ENCODE data around the gene FAM241B. TPM values are rescaled to one million over a fixed set of nuclear protein-coding genes. Genes with fewer than 3 reads are reported as not detected.

The FAM241B gene
- total RNA-seq, 1 donor from 2014 or later: 0.98 TPM

GRCh38 chr10:69632516-69633199 is 2.6 kb downstream of the FAM241B start:
- H3K27ac ChIP-seq: no peak overlapping the region
- TF ChIP-seq POLR2AphosphoS5 (IDR thresholded peaks at IDR 0.05; ENCODE audit: insufficient read depth in 1 of 2, low read depth in 1 of 2) (no peak), POLR2A (IDR thresholded peaks at IDR 0.05) (no peak), CTCF (IDR thresholded peaks at IDR 0.05) (no peak)
- intact Hi-C loops (cut with DNase I): loop anchor here (10.0 kb wide), 2 partner anchors 118 to 208 kb away; no protein-coding TSS in a partner anchor
- no peaks in the 10 kb centered on the region for H3K9me3 ChIP-seq
- no peaks in the 10 kb centered on the region for H3K27me3 ChIP-seq
- H3K4me3 ChIP-seq: no peak overlapping the region
- H3K36me3 ChIP-seq: no peaks in the 10 kb centered on the region
- peak; percentile 70 to 74 for DNase-seq (ENCODE audit: extremely low spot score in 2 of 2)
- peaks cover 15% of the 10 kb centered on the region for H3K4me1 ChIP-seq

GRCh38 chr10:69633673-69634635 is 3.9 kb downstream of the FAM241B start:
- intact Hi-C loops (cut with DNase I): loop anchor here (10.0 kb wide), 2 partner anchors 119 to 209 kb away; no protein-coding TSS in a partner anchor
- no peaks in the 10 kb centered on the region for H3K9me3 ChIP-seq
- DNase-seq (ENCODE audit: extremely low spot score in 2 of 2): peak; percentile 60 to 67

GRCh38 chr10:69634759-69635425 is 4.8 kb downstream of the FAM241B start:
- intact Hi-C loops (cut with DNase I): loop anchor here (10.0 kb wide), 2 partner anchors 120 to 210 kb away; no protein-coding TSS in a partner anchor
- no peak overlapping the region for H3K27ac ChIP-seq
- peaks cover 14% of the 10 kb centered on the region for H3K4me1 ChIP-seq
- H3K9me3 ChIP-seq: no peaks in the 10 kb centered on the region
- H3K27me3 ChIP-seq: no peaks in the 10 kb centered on the region
- no peaks in the 10 kb centered on the region for H3K36me3 ChIP-seq
- peak in 1 of 2 donors; percentile 82 for DNase-seq (ENCODE audit: extremely low spot score in 2 of 2)
- no peak for TF ChIP-seq POLR2A (IDR thresholded peaks at IDR 0.05)
- TF ChIP-seq CTCF (IDR thresholded peaks at IDR 0.05): no peak
- TF ChIP-seq POLR2AphosphoS5 (IDR thresholded peaks at IDR 0.05; ENCODE audit: insufficient read depth in 1 of 2, low read depth in 1 of 2): no peak
- no peak overlapping the region for H3K4me3 ChIP-seq

More at GRCh38 chr10:69633673-69634635, 3.9 kb downstream of the FAM241B start:
- Histone ChIP-seq H3K36me3 (no peaks in the 10 kb centered on the region), H3K4me3 (no peak overlapping the region), H3K4me1 (peaks cover 15% of the 10 kb centered on the region), H3K27me3 (no peaks in the 10 kb centered on the region), H3K27ac (no peak overlapping the region)
- TF ChIP-seq POLR2AphosphoS5 (IDR thresholded peaks at IDR 0.05; ENCODE audit: insufficient read depth in 1 of 2, low read depth in 1 of 2) (no peak), POLR2A (IDR thresholded peaks at IDR 0.05) (no peak), CTCF (IDR thresholded peaks at IDR 0.05) (no peak)

- Histone ChIP-seq H3K4me1 (peaks cover 11% of the 10 kb centered on the region), H3K36me3 (no peaks in the 10 kb centered on the region), H3K9me3 (no peaks in the 10 kb centered on the region), H3K27ac (no peak overlapping the region), H3K27me3 (no peaks in the 10 kb centered on the region), H3K4me3 (no peak overlapping the region)
- intact Hi-C loops (cut with DNase I): loop anchor here (10.0 kb wide), 2 partner anchors 121 to 211 kb away; no protein-coding TSS in a partner anchor
- TF ChIP-seq POLR2A (IDR thresholded peaks at IDR 0.05): no peak
- no peak for DNase-seq (ENCODE audit: extremely low spot score in 2 of 2)
Observed at GRCh38 chr10:69635428-69636272, 5.6 kb downstream of the FAM241B start.

Measured in vagina (tissue), 2 donors.